GM21717 (cell line): ENCODE results near the gene C20orf144.

Experiments used
- ATAC-seq: cut with Tn5 transposase; IDR thresholded peaks from one replicate; pipeline ENCODE4 v1.9.1; 2021; ENCODE audit warnings: mild to moderate bottlenecking, moderate library complexity; ENCODE audit not compliant: unreplicated experiment

Gene C20orf144

GRCh38 chr20:33676121-33676520, 14.0 kb downstream of the C20orf144 start:
- ATAC-seq = no peak

DNA sequence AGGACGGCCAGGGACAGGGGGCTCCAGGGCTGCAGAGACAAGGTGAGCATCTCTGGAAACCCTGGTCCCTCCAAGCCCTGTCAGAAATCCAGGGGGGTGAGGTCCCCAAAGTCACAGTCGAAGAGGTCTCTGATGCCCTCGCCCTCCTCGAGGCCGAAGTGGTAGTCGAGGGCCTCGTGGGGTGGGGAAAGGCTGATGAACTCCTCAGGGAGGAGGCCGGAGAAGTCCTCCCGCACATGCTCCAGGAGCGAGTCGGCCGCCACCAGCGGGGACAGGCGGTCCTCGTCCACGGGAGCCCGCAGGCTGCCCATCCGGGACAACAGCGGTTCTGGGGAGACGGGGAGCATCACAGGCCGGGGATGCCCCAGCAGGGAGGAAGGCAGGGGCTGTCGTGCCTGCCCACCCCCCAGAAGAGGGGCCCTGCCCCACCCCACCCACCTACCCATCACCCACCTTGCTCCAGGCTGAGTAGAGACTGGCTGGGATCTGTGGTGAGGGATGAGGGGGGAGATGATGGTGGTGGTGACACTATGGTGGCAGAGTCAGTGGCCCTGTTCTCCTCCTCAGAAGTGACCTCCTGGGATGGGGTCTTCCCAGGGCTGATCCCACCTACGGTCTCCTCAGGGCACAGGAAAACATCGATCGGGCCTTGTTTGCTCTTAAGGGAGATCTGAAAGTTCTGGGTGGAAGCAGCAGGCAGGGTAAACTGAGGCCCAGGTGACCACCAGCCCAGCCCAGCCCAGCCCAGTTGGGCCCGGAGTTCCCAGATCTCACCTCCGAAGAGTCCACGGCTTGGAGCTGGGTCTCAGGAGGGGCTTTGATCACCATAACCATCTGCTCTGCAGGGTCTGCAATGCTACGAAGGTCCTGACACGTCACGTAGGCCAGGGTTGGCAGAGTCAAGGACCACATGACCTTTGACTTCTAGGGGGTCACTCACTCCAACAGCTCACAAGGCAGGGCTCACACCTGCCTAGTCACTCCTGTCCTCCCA, 14.8 kb downstream of the C20orf144 start:
- no peak for ATAC-seq

- no peak for ATAC-seq
These were observed 16.0 kb downstream of the C20orf144 start for GRCh38 chr20:33677991-33678702.

- no peak for ATAC-seq
These were observed 17.8 kb downstream of the C20orf144 start for GRCh38 chr20:33679758-33680485.

DNA sequence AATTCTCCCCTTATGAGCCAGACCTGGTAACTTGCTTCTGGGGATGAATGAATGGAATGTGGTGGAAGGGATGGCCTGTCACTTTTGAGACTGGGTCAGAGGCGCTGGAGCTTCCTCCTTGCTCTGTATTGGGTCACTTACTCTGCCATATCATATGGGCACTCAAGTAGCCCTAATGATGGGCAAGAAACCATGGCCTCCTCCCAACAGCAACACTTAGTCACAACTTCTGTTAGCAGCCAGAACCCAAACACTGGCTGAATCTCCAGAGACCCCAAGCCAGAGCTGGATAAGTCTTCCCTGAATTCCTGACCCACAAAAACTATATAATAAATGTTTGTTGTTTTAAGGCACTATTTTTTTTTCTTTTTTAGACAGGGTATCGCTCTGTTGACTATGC, 18.6 kb downstream of the C20orf144 start:
- no peak for ATAC-seq

- ATAC-seq = no peak
These were observed 19.2 kb downstream of the C20orf144 start for GRCh38 chr20:33681288-33681687.

GRCh38 chr20:33681728-33682353, 19.7 kb downstream of the C20orf144 start:
- no peak for ATAC-seq

DNA sequence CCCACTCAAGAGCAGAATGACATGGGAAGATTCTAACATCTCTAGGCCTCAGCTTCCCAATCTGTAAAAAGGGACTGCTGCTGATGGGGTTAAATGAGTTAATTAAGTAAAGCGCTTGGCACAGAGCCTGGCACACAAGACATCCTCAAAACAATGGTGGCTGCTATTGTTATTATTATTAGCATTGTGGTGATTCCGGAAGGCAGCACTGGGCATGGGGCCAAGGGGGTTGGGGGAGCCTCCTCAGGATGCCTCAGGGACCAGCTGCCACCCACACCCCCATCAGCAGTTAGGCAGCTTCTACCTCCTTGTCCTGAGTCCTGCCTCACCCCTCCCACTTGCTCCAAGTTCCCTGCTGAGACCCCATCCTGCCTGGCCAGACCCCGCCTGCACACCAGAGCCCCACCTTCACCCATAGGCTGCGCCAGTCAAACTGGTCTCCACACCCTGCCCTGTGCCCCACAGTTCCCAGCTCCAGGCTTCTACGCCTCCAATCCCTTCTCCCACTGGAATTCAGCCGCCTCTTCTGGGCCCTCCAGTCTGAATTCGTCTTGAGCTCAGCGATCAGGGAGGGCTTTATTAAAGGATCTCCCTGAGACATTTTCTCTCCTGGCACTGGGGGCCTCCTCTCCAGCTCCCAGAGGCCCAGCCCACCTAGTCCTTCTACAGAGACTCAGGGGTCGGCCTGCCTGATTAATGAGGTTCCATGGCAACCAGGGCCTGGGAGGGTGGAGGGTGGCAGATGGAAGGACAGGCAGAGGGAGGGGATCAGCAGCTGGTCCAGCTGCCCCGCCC, 22.6 kb downstream of the C20orf144 start:
- no peak for ATAC-seq

DNA sequence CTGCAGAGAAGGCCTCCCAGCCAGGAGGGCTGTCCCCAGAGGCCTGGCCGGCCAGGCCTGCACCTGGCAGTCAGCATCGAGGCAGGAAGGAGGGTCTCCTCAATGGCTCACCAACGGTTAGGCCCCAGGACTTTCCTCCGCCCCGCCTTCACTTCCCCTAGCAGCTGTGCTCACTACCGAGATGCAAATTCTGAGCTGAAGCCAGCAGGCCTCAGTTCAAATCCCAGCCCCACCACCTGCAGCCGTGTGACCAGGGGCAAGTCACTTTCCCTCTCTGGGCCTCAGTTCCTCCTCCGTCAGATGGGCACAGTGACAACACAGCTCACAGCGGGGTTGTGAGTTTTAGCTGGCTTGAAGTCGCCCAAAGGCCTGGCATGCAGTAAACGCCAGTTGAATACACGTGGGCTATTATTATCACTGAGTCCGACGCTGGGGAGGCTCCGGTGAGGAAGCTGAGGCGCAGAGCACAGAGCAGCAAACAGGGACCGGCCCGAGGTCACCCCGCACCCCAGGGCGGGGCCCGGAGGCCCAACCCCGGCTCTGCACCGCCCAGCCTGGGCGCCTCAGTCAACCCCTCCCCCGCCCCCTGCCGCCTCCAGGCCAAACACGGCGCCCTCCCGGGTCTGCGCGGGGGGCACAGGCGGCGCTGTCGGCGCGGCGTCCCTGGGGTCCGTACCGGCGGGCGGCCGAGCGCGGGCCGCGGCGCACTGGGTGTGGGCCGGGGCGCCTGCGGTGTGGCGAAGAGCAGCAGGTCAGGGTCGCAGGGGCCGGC, 23.4 kb downstream of the C20orf144 start:
- ATAC-seq = peak; percentile 34

GRCh38 chr20:33686100-33686983, 24.2 kb downstream of the C20orf144 start, which contains the start of gene E2F1:
Gene E2F1 (minus strand): TSS chr20:33686385. CDS start chr20:33686264, 121 bp downstream.
- ATAC-seq = peak; percentile 72

- no peak for ATAC-seq
These were observed 24.8 kb downstream of the C20orf144 start for GRCh38 chr20:33686984-33687366.

DNA sequence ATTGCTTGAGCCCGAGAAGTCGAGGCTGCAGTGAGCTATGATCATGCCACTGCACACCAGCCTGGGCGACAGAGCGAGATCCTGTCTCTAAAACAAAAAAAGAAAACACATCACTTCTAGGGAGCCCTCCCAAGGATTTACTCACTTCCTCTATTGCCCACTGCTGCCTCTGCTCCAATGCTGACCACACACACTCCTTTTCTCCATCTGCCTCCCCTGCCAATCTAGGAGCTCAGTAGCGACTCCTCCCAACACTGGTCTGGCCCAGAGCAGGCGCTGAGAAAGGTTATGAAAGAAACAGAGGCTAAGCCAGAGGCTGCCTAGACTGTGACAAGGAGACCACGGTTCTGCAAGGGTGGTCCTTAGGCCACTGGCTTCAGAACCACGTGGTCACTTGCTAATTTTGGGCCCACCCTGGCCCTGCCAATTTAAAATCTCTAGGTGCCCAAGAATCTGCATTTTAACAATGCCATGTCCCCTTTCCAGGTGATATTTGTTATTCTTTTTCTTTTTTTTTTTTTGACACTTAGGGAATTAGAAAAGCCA, 25.3 kb downstream of the C20orf144 start:
- ATAC-seq = no peak

GRCh38 chr20:33687993-33688937, 26.1 kb downstream of the C20orf144 start:
- ATAC-seq = no peak

- no peak for ATAC-seq
These were observed 26.9 kb downstream of the C20orf144 start for GRCh38 chr20:33688938-33689424.

GRCh38 chr20:33689493-33689892, 27.4 kb downstream of the C20orf144 start:
- ATAC-seq = no peak

GRCh38 chr20:33689973-33690372, 27.8 kb downstream of the C20orf144 start:
- ATAC-seq = no peak

- ATAC-seq = no peak
These were observed 31.2 kb downstream of the C20orf144 start for GRCh38 chr20:33693289-33693688.
